ENCODE results near the gene RNASET2.
"Not testable (repeated sequence)": the region's sequence is repeated elsewhere in the genome, so short reads cannot be mapped to it uniquely, and the experiment has no call there.

RNASET2 gene

GRCh38 chr6:166900130-166900708, 56.1 kb downstream of the RNASET2 start:
- no peak for DNase-seq

- DNase-seq = no peak
Measured at GRCh38 chr6:166898910-166899309, 57.4 kb downstream of the RNASET2 start.

GRCh38 chr6:166894614-166895013, 61.7 kb downstream of the RNASET2 start:
- not testable (repeated sequence) for DNase-seq

GRCh38 chr6:166892472-166892871, 63.9 kb downstream of the RNASET2 start:
- DNase-seq = not testable (repeated sequence)

- not testable (repeated sequence) for DNase-seq
Measured at GRCh38 chr6:166886773-166887172, 69.6 kb downstream of the RNASET2 start.

GRCh38 chr6:166884958-166885357, 71.4 kb downstream of the RNASET2 start:
- DNase-seq = not testable (repeated sequence)

GRCh38 chr6:166879594-166879993, 76.8 kb downstream of the RNASET2 start:
- DNase-seq = no peak

Data from CD4-positive, alpha-beta T cell treated with Interleukin-17A for 1 hour (primary cell).